HG03066 (cell line): ENCODE results near the gene ERFL.

Experiments
- ATAC-seq: cut with Tn5 transposase; IDR thresholded peaks from one replicate; pipeline ENCODE4 v1.9.1; 2021; ENCODE audit warnings: low read depth; ENCODE audit not compliant: unreplicated experiment

The ERFL gene

GRCh38 chr19:41927497-41928192, 604 bp downstream of the ERFL start:
- no peak for ATAC-seq

- no peak for ATAC-seq
Observed at GRCh38 chr19:41926763-41927496, 1.3 kb downstream of the ERFL start.

- ATAC-seq: no peak
Observed at GRCh38 chr19:41926028-41926762, 2.1 kb downstream of the ERFL start.

DNA sequence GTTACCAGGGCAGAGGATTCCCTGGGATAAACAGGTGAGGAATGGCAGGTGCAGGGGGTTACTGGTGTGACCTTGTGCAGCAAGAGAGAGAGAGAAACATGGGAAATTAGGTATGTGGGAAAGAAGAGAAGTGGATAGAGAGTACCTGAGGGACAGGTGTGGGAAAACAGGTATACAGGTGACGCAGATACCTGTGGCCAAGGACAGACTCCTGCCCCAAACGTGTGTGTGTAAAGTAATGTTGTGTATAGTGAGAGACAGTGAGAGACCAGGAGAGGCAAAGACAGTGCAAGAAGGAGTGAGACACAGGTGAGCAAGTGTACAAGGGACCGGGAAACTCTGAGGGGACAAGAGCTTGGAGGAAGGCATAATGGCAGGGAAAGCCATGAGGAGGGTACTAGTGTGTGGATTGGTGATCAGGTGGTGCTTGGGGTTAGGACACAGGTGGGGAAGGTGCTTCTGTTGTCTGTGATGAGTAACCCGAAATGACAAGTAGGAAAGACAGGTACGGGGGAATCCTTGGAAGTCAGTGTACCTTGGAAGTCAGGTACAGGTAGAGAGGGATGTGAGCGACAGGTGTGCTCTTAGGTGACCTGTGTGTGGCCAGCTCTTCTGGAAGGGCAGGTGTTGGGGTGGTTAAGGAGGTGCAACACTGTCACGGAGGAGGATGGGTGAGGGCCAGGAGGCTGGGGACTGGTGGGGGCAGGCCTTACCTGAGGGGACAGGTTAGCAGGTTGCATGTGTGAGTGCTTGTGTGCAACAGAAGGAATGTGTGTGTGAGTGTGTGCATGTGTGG, 2.8 kb downstream of the ERFL start:
- ATAC-seq: no peak

GRCh38 chr19:41924151-41925145, 3.8 kb downstream of the ERFL start:
- ATAC-seq: no peak

GRCh38 chr19:41923045-41923788, 5.0 kb downstream of the ERFL start:
- no peak for ATAC-seq

- ATAC-seq: no peak
Observed at GRCh38 chr19:41922585-41922984, 5.7 kb downstream of the ERFL start.

DNA sequence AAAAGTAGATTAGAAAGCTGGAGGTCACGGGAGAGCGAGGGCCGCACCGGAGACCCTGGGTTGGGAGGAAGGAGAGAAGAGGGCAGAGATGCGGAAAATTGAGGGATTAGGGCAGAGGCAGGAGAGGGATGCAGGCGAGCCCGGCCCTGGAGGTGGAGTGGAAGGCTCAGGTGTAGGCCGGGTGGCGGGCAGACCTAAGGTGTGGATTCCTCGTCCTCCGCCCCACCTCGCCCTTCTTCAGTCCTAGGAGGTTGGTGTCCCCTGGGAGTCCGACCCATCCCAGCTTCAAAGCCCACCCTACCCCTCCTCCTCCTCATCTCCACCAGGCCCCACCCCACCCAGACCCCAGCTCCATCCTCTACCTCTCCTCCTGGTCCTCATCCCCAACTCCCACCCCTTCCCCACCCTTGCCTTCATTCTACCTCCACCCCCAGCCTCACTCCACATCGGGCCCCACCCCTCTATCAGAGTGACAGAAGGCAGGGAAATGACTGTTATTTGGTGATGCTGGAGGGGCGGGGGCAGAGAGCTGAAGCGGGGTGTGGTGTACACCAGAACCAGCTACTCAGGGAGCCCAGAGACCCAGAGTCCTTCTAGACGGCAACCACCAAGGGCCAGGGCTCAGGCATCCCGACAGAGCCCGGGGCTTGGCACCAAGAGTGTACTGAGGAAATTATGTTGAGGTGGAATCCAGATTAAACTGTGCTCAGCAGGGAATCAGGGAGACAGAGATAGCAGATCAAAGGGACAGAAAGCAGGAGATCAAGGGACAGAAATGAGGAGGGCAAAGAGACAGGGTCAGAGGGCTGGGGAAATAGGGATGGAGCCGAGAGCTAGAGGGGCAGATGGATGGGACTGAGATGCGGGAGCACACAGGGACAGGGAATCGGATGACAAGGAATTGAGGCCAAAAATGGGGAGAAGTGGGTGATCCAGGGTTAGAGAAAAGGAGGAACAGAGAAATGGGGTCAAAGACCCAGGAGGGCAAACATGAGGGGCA, 6.4 kb downstream of the ERFL start:
- no peak for ATAC-seq

- ATAC-seq: no peak
Observed at GRCh38 chr19:41920882-41921576, 7.2 kb downstream of the ERFL start.

DNA sequence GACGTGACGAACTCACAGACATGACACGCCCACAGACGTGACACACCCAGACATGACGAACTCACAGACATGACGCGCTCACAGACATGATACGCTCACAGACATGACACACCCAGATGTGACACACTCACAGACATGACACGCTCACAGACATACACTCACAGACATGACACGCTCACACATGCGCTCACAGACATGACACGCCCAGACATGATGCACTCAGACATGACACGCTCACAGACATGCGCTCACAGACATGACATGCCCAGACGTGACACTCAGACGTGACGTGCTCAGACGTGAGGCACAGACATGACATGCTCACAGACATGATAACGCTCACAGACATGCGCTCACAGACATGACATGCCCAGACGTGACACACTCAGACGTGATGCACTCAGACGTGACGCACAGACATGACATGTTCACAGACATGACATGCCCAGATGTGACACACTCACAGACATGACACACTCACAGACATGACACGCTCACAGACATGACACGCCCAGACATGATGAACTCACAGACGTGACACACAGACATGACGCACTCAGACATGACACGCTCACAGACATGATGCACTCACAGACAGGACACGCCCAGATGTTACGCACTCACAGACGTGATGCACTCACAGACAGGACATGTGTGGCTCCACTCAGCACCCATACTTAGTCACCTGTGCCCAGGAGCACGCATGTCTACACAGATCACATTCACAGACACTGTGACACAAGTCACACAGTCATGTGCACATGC, 8.1 kb downstream of the ERFL start:
- ATAC-seq: no peak

DNA sequence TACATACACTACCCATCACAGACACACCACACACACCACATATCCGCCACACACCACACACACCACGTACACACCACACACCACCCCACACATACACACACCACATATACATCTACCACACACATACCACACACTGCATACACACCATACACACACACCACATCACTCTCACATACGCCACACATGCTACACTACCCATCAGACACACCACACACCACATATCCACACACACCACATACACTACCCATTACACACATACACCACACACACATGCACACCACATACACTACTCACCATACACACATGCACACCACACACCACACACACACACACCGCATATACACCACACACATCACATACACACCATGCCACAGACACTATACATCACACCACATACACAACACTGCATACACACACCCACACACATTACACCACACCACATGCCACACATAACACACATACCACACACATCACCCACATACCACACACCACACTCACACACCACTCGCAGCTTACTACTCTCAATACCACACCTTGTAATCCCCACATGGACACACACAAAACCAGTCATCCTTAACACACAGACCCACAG, 9.5 kb downstream of the ERFL start:
- ATAC-seq: no peak

DNA sequence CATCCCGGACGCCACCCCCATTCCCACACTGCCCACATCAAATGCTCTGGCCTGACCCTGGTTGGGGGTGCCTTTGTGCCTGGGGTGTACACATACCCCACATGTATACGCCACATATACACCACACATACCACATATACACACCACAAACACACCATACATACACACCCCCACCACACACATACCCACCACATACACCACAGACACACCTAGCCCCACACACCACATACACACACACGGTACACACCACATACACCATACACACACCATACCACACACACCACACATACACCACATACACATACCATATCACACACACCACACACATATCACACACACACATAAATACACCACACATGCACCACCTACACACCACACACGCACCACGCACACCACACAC, 10.2 kb downstream of the ERFL start:
- ATAC-seq: no peak

- no peak for ATAC-seq
Observed at GRCh38 chr19:41917676-41918075, 10.6 kb downstream of the ERFL start.

- ATAC-seq: no peak
Observed at GRCh38 chr19:41915776-41916414, 12.4 kb downstream of the ERFL start.

- no peak for ATAC-seq
Observed at GRCh38 chr19:41915021-41915775, 13.1 kb downstream of the ERFL start.
